ENCODE results near the gene CYP1A2. TPM values are rescaled to one million over a fixed set of nuclear protein-coding genes. Genes with fewer than 3 reads are reported as not detected.
A peak's percentile ranks its signal among the peaks of the same experiment; 100 is the strongest.

CYP1A2 gene
- total and polyA plus RNA-seq, 4 donors = 0.05 to 0.57 (median 0.17) TPM; not detected in 1

DNA sequence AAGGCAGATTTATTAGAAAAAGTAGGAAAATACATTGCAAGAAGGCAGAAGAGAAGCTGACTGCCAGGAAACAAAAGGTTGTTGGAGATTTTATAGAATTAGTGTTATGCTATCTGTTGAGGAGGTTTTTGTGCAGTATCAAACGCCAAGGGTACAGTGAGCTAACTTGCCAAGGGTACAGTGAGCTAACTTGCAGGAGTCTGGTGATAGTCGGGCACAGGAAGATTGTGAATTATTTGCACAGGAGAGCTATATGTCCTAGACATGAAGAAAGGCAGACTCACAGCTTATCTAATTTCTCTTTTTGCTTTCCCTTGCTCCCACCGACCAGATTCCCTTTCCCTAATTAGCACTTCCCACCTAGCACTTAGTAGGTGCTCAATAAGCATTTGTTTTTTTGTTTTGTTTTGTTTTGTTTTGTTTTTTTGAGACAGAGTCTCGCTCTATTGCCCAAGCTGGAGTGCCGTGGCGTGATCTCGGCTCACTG lies 30.6 kb downstream of the CYP1A2 start:
- DNase-seq = no peak
- peaks cover 11 to 45% (median 14%) of the 10 kb centered on the region in 5 donors for H3K4me1 ChIP-seq (ENCODE audit: control insufficient read depth in 5 of 5, insufficient read depth in 5 of 5, low read length in 5 of 5)

DNA sequence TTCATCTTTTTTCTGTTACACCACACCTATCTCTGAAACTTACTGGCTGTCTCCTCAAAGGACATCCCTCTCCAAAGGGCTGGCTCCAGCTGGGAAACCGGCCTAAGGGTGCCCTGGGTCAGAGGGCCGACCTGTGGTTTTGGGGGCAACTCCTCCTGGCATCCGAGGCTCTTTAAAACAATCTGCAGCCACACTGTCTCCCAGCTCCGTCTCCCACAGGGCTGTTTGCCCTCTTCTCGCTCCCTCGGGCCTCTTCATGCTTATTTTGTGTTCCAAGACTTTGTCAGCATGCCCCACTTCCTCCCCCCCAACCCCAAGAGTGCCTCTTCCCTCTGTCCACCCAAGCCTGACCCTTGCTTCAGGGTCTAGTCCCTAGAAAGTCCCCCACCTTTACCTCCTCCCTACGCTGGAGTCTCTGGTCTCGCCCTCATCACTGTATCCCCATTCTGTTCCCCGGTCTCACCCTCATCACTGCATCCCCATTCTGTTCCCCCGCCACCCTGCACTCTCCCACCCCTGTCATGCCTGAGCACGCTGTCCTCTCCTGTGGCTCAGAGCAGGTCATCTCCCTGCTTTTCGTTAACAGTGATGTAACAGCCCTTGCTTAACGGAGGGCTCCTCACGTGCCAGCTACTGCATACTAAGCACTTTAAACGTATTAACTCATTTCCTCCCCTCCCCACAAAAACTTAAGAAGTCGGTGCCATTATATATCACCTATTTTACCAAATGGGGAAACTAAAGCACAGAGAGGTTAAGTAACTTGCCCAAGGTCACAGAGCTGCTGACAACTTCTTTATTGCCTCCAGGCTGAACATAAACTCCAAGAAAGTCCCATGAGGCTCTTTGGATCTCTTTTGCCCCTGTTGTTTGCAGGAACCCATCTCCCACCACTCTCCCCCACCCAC lies 32.1 kb downstream of the CYP1A2 start:
- no peak overlapping the region for H3K9ac ChIP-seq (ENCODE audit: insufficient read depth in 1 of 2, low read length in 2 of 2)
- DNase-seq (no peak), ATAC-seq (ENCODE audit: insufficient read depth, low FRiP score) (no peak)

More for the DNA sequence above, 30.6 kb downstream of the CYP1A2 start:
- WGBS, 2 donors = 52 to 75% methylated on average over 7 of the region's 7 CpGs
- no peak for ATAC-seq (ENCODE audit: insufficient read depth, low FRiP score)
- Histone ChIP-seq H3K27me3 (ENCODE audit: control insufficient read depth in 3 of 3, insufficient read depth in 3 of 3, low read length in 2 of 3) (no peaks in the 10 kb centered on the region), H3K4me3 (no peak overlapping the region), H3K9ac (ENCODE audit: insufficient read depth in 1 of 2, low read length in 2 of 2) (no peak overlapping the region), H3K9me3 (ENCODE audit: control insufficient read depth in 4 of 4, insufficient read depth in 3 of 4, low read length in 3 of 4) (no peaks in the 10 kb centered on the region), H3K27ac (ENCODE audit: low read depth in 1 of 2, low read length in 1 of 2) (no peak overlapping the region), H3K36me3 (ENCODE audit: control insufficient read depth in 4 of 4, insufficient read depth in 4 of 4, low read length in 4 of 4) (no peaks in the 10 kb centered on the region)
- TF ChIP-seq, protein P1, sequence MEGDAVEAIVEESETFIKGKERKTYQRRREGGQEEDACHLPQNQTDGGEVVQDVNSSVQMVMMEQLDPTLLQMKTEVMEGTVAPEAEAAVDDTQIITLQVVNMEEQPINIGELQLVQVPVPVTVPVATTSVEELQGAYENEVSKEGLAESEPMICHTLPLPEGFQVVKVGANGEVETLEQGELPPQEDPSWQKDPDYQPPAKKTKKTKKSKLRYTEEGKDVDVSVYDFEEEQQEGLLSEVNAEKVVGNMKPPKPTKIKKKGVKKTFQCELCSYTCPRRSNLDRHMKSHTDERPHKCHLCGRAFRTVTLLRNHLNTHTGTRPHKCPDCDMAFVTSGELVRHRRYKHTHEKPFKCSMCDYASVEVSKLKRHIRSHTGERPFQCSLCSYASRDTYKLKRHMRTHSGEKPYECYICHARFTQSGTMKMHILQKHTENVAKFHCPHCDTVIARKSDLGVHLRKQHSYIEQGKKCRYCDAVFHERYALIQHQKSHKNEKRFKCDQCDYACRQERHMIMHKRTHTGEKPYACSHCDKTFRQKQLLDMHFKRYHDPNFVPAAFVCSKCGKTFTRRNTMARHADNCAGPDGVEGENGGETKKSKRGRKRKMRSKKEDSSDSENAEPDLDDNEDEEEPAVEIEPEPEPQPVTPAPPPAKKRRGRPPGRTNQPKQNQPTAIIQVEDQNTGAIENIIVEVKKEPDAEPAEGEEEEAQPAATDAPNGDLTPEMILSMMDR (IDR thresholded peaks at IDR 0.05; ENCODE audit: control extremely low read depth, extremely low read depth) = no peak

DNA sequence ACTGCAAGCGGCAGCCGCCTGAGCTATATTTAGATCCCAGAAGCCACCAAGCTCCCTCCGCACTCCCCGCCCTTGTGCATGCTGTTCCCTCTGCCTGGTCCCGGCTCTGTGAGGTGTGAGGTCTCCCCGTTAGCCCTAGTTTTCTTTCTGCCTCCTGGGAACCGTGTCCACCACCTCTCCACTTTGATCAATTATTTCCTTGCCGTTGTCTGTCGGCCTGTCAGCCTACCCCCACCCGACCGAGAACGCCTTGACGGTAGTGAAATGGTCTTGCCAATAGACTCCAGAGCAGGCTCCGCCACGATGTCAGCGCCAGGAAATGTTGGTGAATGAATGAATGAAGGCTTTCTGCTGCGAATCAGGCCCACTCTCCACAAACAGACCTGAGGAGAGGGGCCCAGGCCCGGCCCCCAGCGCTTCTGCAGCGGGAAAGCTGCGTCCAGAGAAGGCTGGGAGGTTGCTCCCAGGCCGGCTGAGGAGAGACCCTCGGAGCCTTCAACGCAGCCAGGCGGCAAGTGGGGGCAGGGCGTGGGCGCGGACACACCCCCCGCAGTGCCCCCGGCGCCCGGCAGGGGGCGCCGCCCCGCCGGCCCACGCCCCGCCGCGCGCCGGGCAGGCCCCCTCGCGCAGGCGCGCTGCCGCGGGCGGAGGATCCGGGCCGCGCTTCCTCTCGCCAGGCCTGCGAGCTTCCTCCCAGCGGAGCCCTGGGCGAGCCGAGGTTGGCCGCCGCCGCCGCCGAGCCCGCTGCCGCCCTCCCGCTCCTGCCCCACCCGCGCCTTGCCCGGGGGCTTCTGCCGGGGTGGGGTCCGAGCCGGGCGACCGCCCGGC lies 33.0 kb downstream of the CYP1A2 start, which contains the start of gene CSK:
Gene CSK (plus strand): TSS at position 650 of the 828 bp plus-strand sequence. CDS start 16,218 bp downstream, outside the sequence.
- peak within 1 kb of the TSS; percentile 88 to 90 for H3K27ac ChIP-seq (ENCODE audit: low read depth in 1 of 2, low read length in 1 of 2)
- no peaks in the 10 kb centered on the region for H3K27me3 ChIP-seq (ENCODE audit: control insufficient read depth in 3 of 3, insufficient read depth in 3 of 3, low read length in 2 of 3)
- peak within 1 kb of the TSS; percentile 79 for H3K4me3 ChIP-seq
- TF ChIP-seq, protein P1 (IDR thresholded peaks at IDR 0.05; ENCODE audit: control extremely low read depth, extremely low read depth) = peak; percentile 9
- peak; percentile 76 to 85 (median 80) for DNase-seq
- 1% methylated on average over 38 to 74 of the region's 74 CpGs for WGBS, 2 donors
- H3K9me3 ChIP-seq (ENCODE audit: control insufficient read depth in 4 of 4, insufficient read depth in 3 of 4, low read length in 3 of 4) = no peaks in the 10 kb centered on the region
- H3K36me3 ChIP-seq (ENCODE audit: control insufficient read depth in 4 of 4, insufficient read depth in 4 of 4, low read length in 4 of 4) = peaks cover 0 to 7% (median 3%) of the 10 kb centered on the region in 4 donors
- peak; percentile 85 for ATAC-seq (ENCODE audit: insufficient read depth, low FRiP score)
- peak within 1 kb of the TSS; percentile 24 to 59 for H3K9ac ChIP-seq (ENCODE audit: insufficient read depth in 1 of 2, low read length in 2 of 2)
- H3K4me1 ChIP-seq (ENCODE audit: control insufficient read depth in 5 of 5, insufficient read depth in 5 of 5, low read length in 5 of 5) = peaks cover 11 to 54% (median 22%) of the 10 kb centered on the region in 5 donors

More for the DNA sequence above, 32.1 kb downstream of the CYP1A2 start:
- WGBS, 2 donors = 32 to 46% methylated on average over 16 of the region's 16 CpGs
- H3K27me3 ChIP-seq (ENCODE audit: control insufficient read depth in 3 of 3, insufficient read depth in 3 of 3, low read length in 2 of 3) = no peaks in the 10 kb centered on the region
- no peaks in the 10 kb centered on the region for H3K9me3 ChIP-seq (ENCODE audit: control insufficient read depth in 4 of 4, insufficient read depth in 3 of 4, low read length in 3 of 4)
- H3K27ac ChIP-seq (ENCODE audit: low read depth in 1 of 2, low read length in 1 of 2) = peak overlapping the region in 1 of 2 donors; percentile 65
- TF ChIP-seq, protein P1 (IDR thresholded peaks at IDR 0.05; ENCODE audit: control extremely low read depth, extremely low read depth) = no peak
- peaks cover 0 to 7% (median 3%) of the 10 kb centered on the region in 4 donors for H3K36me3 ChIP-seq (ENCODE audit: control insufficient read depth in 4 of 4, insufficient read depth in 4 of 4, low read length in 4 of 4)
- no peak overlapping the region for H3K4me3 ChIP-seq
- peaks cover 11 to 52% (median 19%) of the 10 kb centered on the region in 5 donors for H3K4me1 ChIP-seq (ENCODE audit: control insufficient read depth in 5 of 5, insufficient read depth in 5 of 5, low read length in 5 of 5)
